ENCODE results near the gene ALKBH3.

GRCh38 chr11:43834286-43834685 lies 46.3 kb upstream of the ALKBH3 start:
- TF ChIP-seq YY1 (IDR thresholded peaks at IDR 0.05; ENCODE audit: insufficient read depth, insufficient read length) (no peak), ZNF274 (IDR thresholded peaks at IDR 0.05; ENCODE audit: low read depth, low read length) (no peak)

Data from NT2/D1 (cell line).